A549 (cell line): Measurements from ENCODE around the gene RUVBL1. TPM values are rescaled to one million over a fixed set of nuclear protein-coding genes. Genes with fewer than 3 reads are reported as not detected.

Experiments
- ATAC-seq, 2 experiments: fragments of 200-7000 bp in 1 of 2; fragments of >200 bp in 1 of 2; cut with Nextera tagmentation in 1 of 2; cut with Tn5 transposase in 1 of 2; 3 replicates each; pipeline versions ENCODE4 v1.8.0 to v1.9.1; 2018 to 2020; ENCODE audit warnings: mild to moderate bottlenecking in 1 of 2, moderate library complexity in 1 of 2
- CTCF ChIA-PET: fragments of 300-600 bp; sonication (Branson Sonifier 250); formaldehyde crosslinking; extraction: SDS; loops from one replicate; lab custom pipeline; 2021; ENCODE audit warnings: antibody characterized with exemption, inconsistent platforms; lab: Yijun Ruan, JAX
- POLR2A ChIA-PET: fragments of 350-600 bp; formaldehyde crosslinking; extraction: SDS; loops from one replicate; lab custom pipeline; 2021; ENCODE audit warnings: antibody characterized with exemption, inconsistent platforms; lab: Yijun Ruan, JAX
- DNase-seq, 2 experiments: peaks; one replicate each; pipeline versions ENCODE4 v3.0.0 to v3.0.0-alpha.2; 2011 to 2016; ENCODE audit warnings: low read depth in 1 of 2, low spot score in 1 of 2
- FAIRE-seq: peaks from 2 replicates; lab custom pipeline; 2011; peaks lifted over from hg19 to GRCh38; lab: Jason Lieb, UNC
- H3K27ac ChIP-seq, 2 experiments: fragments of >200 bp; sonication (Bioruptor Twin); formaldehyde crosslinking; 3 replicates each; pipeline ENCODE4 v1.5.1; 2016 to 2017
- H3K4me1 ChIP-seq: fragments of >200 bp; sonication (Bioruptor Twin); formaldehyde crosslinking; 3 replicates; pipeline ENCODE4 v1.6.1; 2016
- H3K4me2 ChIP-seq: fragments of >200 bp; sonication (Bioruptor Twin); formaldehyde crosslinking; 3 replicates; pipeline ENCODE4 v1.6.1; 2016
- H3K4me3 ChIP-seq: fragments of >200 bp; sonication (Bioruptor Twin); formaldehyde crosslinking; 3 replicates; pipeline ENCODE4 v1.5.1; 2016
- H3K9me3 ChIP-seq: fragments of >200 bp; sonication (Bioruptor Twin); formaldehyde crosslinking; 3 replicates; pipeline ENCODE4 v1.6.1; 2016
- BCL3 ChIP-seq: fragments of >200 bp; sonication (Bioruptor Twin); formaldehyde crosslinking; IDR thresholded peaks from 3 replicates; pipeline ENCODE4 v1.6.1; 2016
- CTCF ChIP-seq: fragments of >200 bp; sonication (Bioruptor Twin); formaldehyde crosslinking; IDR thresholded peaks from 3 replicates; pipeline ENCODE4 v1.5.1; 2016
- E2F6 ChIP-seq: IDR thresholded peaks from 2 replicates; pipeline ENCODE4 v1.6.1; 2012; ENCODE audit warnings: low read depth, borderline replicate concordance
- ELK1 ChIP-seq: fragments of 150-350 bp; IDR thresholded peaks from 2 replicates; pipeline ENCODE4 v1.6.1; 2014; ENCODE audit warnings: low read depth, mild to moderate bottlenecking, low read length
- EP300 ChIP-seq, 2 experiments: fragments of >200 bp; sonication (Bioruptor Twin); formaldehyde crosslinking; IDR thresholded peaks; 2 replicates in 1 of 2; 3 replicates in 1 of 2; pipeline ENCODE4 v1.6.1; 2016 to 2017
- FOXS1 ChIP-seq: fragments of 250-450 bp; sonication (Bioruptor Pico); IDR thresholded peaks from 2 replicates; pipeline ENCODE4 v1.5.0; 2020; ENCODE audit warnings: mild to moderate bottlenecking, moderate library complexity
- HOXB13 ChIP-seq: fragments of 250-450 bp; sonication (Bioruptor Pico); IDR thresholded peaks from 2 replicates; pipeline ENCODE4 v1.5.0; 2020; ENCODE audit warnings: low read depth, mild to moderate bottlenecking, moderate library complexity
- JUN ChIP-seq, 2 experiments: fragments of >200 bp; sonication (Bioruptor Twin); formaldehyde crosslinking; IDR thresholded peaks; 2 replicates in 1 of 2; 3 replicates in 1 of 2; pipeline ENCODE4 v1.6.1; 2016 to 2017
- MAFK ChIP-seq: fragments of 450-650 bp; IDR thresholded peaks from 2 replicates; pipeline ENCODE4 v1.6.1; 2014; ENCODE audit not compliant: partially characterized antibody
- MAZ ChIP-seq: fragments of 150-350 bp; IDR thresholded peaks from 2 replicates; pipeline ENCODE4 v1.6.1; 2014; ENCODE audit warnings: antibody characterized with exemption, low read depth, low read length, borderline replicate concordance
- MYC ChIP-seq: IDR thresholded peaks from 2 replicates; pipeline ENCODE4 v1.6.1; 2012; ENCODE audit warnings: mild to moderate bottlenecking, inconsistent platforms, low read length, improper control_type of control experiment, borderline replicate concordance
- NPAS2 ChIP-seq: fragments of 250-450 bp; sonication (Bioruptor Pico); IDR thresholded peaks from 2 replicates; pipeline ENCODE4 v1.8.0; 2022; ENCODE audit warnings: mild to moderate bottlenecking, moderate library complexity, borderline replicate concordance
- NR3C1 ChIP-seq: fragments of >200 bp; sonication (Bioruptor Twin); formaldehyde crosslinking; IDR thresholded peaks from 3 replicates; pipeline ENCODE4 v1.6.1; 2017
- PHF8 ChIP-seq: fragments of 200-600 bp; sonication (generic); IDR thresholded peaks from 2 replicates; pipeline ENCODE4 v1.6.1; 2016; ENCODE audit warnings: low read depth, mild to moderate bottlenecking, antibody characterized with exemption, moderate library complexity, borderline replicate concordance
- RNF2 ChIP-seq: fragments of 200-600 bp; sonication (generic); IDR thresholded peaks from 2 replicates; pipeline ENCODE4 v1.6.1; 2016; ENCODE audit warnings: low read depth, mild to moderate bottlenecking, antibody characterized with exemption, moderate library complexity, borderline replicate concordance
- SREBF2 ChIP-seq: fragments of 450-650 bp; IDR thresholded peaks from 2 replicates; pipeline ENCODE4 v1.6.1; 2014; ENCODE audit warnings: mild to moderate bottlenecking, moderate library complexity
- TFCP2L1 ChIP-seq: fragments of 250-450 bp; sonication (Bioruptor Pico); IDR thresholded peaks from 2 replicates; pipeline ENCODE4 v1.5.0; 2021; ENCODE audit warnings: mild to moderate bottlenecking
- ZC3H11A ChIP-seq: fragments of 450-650 bp; IDR thresholded peaks from 2 replicates; pipeline ENCODE4 v1.6.1; 2014; ENCODE audit warnings: antibody characterized with exemption, mild to moderate bottlenecking
- ZFP36 ChIP-seq: fragments of 450-650 bp; IDR thresholded peaks from 2 replicates; pipeline ENCODE4 v1.6.1; 2014; ENCODE audit warnings: borderline replicate concordance; ENCODE audit not compliant: partially characterized antibody
- ZSCAN20 ChIP-seq: fragments of 250-450 bp; sonication (Bioruptor Pico); IDR thresholded peaks from 2 replicates; pipeline ENCODE4 v1.8.0; 2022; ENCODE audit warnings: mild to moderate bottlenecking, moderate library complexity
- WGBS: methylation state at CpG from one replicate; pipeline ENCODE4 v1.1.6; 2017; ENCODE audit errors: missing lambda C conversion rate; 5-methylcytosine and 5-hydroxymethylcytosine counted together
- polyA plus RNA-seq, 4 experiments: library from polyadenylated mRNA; depleted of rRNA in 3 of 4; stranded (reverse); fragments of >200 nt; fragmentation: RNase III in 1 of 4; extraction: RNeasy Plus Mini Kit Qiagen cat#74134 plus additional on column Dnase treatment in 1 of 4; gene quantifications; 2 replicates in 3 of 4; 3 replicates in 1 of 4; pipeline ENCODE4 v1.2.3, GENCODE V29; 2011 to 2017
- TF ChIP-seq, protein P1 (sequence below): fragments of 250-450 bp; sonication (Bioruptor Pico); IDR thresholded peaks from 2 replicates; pipeline ENCODE4 v1.5.0; 2021; ENCODE audit warnings: mild to moderate bottlenecking, moderate library complexity, borderline replicate concordance

RUVBL1 gene
- polyA plus RNA-seq, 2 of the 4 experiments (the other 2 are of a cell fraction), result 105 to 144 TPM

DNA sequence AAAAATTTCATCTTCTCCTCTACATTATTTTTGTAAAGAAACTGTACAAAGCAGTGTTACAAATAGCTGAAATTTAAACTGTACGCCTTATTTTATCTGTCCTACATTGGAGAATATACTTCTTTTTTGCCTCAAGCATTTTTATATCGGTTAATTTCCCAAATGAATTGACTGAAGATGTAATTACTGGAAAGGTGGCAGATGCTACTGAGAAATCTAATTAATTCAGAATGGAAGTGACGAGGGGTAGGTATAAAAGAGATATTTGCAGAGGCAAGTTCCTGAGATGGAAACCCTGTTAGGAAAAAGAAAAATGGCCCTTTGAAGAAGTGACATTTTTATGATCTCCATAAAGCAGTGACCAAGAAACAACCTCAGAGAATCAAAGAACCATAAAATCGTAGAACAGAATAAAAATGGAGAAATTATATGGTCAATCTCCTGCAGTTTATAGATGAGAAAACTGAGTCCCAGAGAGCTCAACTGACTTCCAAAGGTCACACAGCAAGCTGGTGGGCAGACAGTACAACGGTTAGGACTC lies 20.4 kb downstream of the RUVBL1 start (continued):
- no peak for TF ChIP-seq CTCF
- TF ChIP-seq ZSCAN20 (CRISPR knock-in tag), result no peak
- no peak for TF ChIP-seq NPAS2
- TF ChIP-seq ZC3H11A, result no peak
- no peak for TF ChIP-seq ELK1
- TF ChIP-seq, all 56 proteins: peak for 0

DNA sequence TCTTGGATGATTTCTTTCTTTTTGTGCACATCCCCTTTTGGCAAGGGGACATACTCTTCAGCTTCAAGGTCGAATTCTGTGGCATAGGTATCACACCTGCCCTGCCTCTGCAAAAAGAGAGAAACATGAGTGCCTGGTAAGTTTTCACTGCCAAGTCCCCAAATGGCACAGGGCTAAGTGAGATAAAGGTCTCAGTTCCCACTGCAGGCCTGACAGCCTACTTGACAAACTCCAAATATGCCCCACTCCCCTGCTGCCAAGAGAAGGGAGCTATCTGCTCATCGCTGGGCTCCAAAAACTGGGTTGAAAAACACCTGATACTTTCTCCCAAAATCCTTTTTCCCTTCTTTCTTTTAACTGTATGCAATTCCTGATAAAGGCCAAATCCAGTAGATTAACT lies 23.0 kb downstream of the RUVBL1 start:
- H3K4me3 ChIP-seq, result no peak overlapping the region
- ChIA-PET CTCF (interaction anchor here (1.0 to 1.8 kb wide), 3 partner anchors 10 to 27 kb away, joined by 3 to 4 read pairs (median 3); no protein-coding TSS in a partner anchor), POLR2A (no interaction called here)
- no peak overlapping the region for H3K27ac ChIP-seq
- no peak overlapping the region for H3K4me2 ChIP-seq
- DNase-seq, result no peak
- no peak for FAIRE-seq
- peaks cover 28% of the 10 kb centered on the region for H3K4me1 ChIP-seq
- WGBS, result 62% methylated on average over 2 of the region's 2 CpGs
- ATAC-seq, result no peak
- TF ChIP-seq JUN (IDR thresholded peaks at IDR 0.05), result no peak
- TF ChIP-seq MAFK, result no peak
- TF ChIP-seq SREBF2, result no peak
- TF ChIP-seq RNF2, result no peak
- TF ChIP-seq ZFP36, result no peak
- no peak for TF ChIP-seq BCL3
- no peak for TF ChIP-seq PHF8
- no peak for TF ChIP-seq FOXS1
- TF ChIP-seq E2F6, result no peak
- TF ChIP-seq, protein P1, sequence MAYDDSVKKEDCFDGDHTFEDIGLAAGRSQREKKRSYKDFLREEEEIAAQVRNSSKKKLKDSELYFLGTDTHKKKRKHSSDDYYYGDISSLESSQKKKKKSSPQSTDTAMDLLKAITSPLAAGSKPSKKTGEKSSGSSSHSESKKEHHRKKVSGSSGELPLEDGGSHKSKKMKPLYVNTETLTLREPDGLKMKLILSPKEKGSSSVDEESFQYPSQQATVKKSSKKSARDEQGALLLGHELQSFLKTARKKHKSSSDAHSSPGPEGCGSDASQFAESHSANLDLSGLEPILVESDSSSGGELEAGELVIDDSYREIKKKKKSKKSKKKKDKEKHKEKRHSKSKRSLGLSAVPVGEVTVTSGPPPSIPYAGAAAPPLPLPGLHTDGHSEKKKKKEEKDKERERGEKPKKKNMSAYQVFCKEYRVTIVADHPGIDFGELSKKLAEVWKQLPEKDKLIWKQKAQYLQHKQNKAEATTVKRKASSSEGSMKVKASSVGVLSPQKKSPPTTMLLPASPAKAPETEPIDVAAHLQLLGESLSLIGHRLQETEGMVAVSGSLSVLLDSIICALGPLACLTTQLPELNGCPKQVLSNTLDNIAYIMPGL (CRISPR knock-in tag), result no peak
- TF ChIP-seq EP300 (IDR thresholded peaks at IDR 0.05), result no peak
- TF ChIP-seq NR3C1, result no peak
- no peak for TF ChIP-seq TFCP2L1 (CRISPR knock-in tag)
- TF ChIP-seq HOXB13 (CRISPR knock-in tag), result no peak
- TF ChIP-seq MAZ, result no peak
- no peak for TF ChIP-seq MYC
- no peaks in the 10 kb centered on the region for H3K9me3 ChIP-seq
